NCI-H510A treated with DMSO at 0.1 percent for 48 hours (cell line): ENCODE results near the gene TMEM165.
"Not testable (repeated sequence)": the region's sequence is repeated elsewhere in the genome, so short reads cannot be mapped to it uniquely, and the experiment has no call there.

Experiments
- DNase-seq: peaks from one replicate; lab custom pipeline; 2025; lab: John Stamatoyannopoulos, UW

TMEM165 gene

DNA sequence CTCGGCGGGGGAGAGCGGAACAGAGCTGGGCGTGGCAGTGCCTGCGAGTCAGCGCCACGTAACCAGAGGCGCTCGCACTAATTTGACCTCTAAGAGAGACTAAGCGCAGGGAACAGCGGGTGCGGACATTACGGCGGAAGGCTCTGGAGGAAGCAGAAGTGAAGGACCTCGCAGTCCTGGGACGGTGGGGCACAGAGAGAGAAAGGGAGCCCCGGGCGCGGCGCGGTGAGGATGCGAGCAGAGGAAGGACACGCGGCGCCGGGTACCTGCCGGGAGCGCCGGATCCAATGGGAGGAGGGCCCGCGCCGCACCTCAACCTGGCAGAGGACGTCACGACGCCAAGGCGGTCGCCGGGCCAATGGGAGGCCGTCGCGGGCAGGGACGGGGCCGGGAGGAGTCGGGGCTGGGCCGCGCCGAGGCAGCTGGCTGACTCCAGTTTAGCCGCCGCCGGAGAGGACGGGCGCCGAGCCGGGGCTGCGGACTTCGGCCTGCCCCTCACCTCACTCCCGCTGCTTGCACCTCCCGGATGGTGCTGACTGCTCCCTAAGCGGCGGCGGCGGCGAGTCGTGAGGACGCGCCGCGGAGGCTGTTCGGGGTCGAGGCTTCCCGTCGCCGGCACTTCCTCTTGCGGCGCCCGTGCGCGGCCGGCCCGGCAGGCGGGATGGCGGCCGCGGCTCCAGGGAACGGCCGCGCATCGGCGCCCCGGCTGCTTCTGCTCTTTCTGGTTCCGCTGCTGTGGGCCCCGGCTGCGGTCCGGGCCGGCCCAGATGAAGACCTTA, at the start of gene TMEM165:
TSS of gene TMEM165 (plus strand) at position 429 of the 779 bp plus-strand sequence. CDS start at position 662, 233 bp downstream.
- peak; percentile 94 for DNase-seq

GRCh38 chr4:55345980-55346850, 49.5 kb upstream of the TMEM165 start, which contains the start of gene SRD5A3:
Gene SRD5A3 (plus strand): TSS chr4:55346242. CDS start chr4:55346337, 95 bp downstream.
- peak; percentile 94 for DNase-seq

DNA sequence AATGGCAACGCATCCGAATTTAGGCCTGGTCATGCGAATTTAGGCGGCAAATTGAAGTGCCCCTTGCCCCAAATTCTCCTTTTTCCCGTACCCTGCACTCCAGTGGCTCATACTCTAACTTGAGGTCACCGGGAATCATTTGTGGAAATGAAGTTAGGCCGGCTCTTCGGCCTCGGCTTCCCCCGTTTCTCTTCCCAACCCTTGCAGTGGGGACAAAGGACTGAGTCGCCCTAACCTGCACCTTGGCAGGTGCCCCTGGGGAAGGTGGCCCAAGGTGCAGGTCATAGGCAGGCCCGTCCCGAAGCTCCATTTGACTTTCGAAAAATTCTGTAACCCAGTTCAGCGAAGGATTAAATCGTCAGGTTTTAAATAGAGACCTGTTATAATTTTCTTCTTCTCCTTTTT, 48.9 kb upstream of the TMEM165 start:
- DNase-seq: no peak

GRCh38 chr4:55347610-55348228, 48.0 kb upstream of the TMEM165 start:
- no peak for DNase-seq

- DNase-seq: no peak
Observed at GRCh38 chr4:55348466-55348865, 47.3 kb upstream of the TMEM165 start.

- DNase-seq: not testable (repeated sequence)
Observed at GRCh38 chr4:55350870-55351269, 44.9 kb upstream of the TMEM165 start.

DNA sequence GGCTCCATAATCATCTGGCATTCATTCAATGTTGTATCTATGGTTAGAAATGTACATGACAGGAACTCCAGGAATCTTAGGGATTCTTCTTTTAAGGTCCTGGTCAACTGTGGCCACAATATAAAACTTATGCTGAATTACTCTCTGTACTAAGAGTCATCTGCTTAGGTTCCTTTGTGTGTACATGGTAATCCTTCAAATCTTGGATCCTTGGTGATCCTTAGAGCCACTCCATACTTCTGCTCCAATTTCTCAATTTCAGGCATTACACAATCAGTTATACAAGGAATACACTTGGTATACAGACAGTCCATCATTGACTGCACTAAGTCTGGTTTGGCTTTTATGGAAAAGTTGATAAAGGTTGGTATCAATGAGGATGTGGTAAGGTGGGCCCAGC, 43.9 kb upstream of the TMEM165 start:
- DNase-seq: no peak

GRCh38 chr4:55352726-55353125, 43.0 kb upstream of the TMEM165 start:
- no peak for DNase-seq

DNA sequence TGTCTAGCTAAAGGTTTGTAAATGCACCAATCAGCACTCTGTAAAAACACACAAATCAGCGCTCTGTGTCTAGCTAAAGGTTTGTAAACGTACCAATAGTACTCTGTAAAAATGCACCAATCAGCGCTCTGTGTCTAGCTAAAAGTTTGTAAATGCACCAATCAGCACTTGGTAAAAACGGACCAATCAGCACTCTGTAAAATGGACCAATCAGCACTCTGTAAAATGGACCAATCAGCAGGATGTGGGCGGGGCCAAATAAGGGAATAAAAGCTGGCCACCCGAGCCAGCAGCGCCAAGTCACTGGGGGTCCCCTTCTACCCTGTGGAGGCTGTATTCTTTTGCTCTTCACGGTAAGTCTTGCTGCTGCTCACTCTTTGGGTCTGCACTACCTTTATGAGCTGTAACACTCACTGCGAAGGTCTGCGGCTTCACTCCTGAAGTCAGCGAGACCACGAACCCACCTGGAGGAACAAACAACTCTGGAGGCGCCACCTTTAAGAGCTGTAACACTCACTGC, 42.5 kb upstream of the TMEM165 start:
- not testable (repeated sequence) for DNase-seq

DNA sequence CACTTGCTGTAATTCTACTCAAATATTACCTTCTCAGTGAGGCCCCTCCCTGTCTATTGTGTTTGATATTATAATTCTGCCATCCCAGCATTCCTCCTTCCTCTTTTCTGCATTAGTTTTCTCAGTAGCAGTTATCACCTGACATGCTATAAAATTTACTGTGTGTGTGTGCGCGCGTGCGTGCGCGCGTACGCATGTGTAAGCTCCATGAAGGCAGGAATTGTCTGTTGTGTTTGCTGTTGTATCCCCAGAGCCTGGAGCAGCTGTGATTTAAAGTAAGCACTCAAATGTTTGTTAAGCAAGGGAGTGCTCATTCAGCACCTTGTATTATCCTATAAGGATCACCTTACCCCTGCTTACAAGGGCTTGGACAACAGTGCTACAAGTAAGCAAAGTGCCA, 41.1 kb upstream of the TMEM165 start:
- DNase-seq: no peak

DNA sequence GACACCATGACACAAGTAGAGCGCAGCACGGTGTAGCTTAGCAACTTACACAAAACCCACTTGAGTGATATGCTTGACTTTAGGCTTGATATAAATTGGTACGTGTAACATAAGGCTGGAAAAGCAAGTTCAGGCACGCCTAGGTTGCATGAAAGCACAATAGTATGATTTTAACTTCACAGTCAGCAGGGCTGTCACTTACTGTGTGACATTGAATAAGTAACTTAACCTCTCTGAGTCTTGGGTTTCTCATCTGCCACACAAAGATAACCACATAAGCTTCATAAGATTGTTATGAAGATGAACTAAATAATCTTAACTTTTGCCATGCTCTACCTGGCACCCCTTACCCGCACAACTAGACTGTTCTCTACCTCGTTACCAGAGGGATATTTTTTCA, 40.2 kb upstream of the TMEM165 start:
- peak; percentile 75 for DNase-seq

- peak; percentile 84 for DNase-seq
Observed at GRCh38 chr4:55356991-55357461, 38.7 kb upstream of the TMEM165 start.

GRCh38 chr4:55358246-55358645, 37.5 kb upstream of the TMEM165 start:
- DNase-seq: no peak

DNA sequence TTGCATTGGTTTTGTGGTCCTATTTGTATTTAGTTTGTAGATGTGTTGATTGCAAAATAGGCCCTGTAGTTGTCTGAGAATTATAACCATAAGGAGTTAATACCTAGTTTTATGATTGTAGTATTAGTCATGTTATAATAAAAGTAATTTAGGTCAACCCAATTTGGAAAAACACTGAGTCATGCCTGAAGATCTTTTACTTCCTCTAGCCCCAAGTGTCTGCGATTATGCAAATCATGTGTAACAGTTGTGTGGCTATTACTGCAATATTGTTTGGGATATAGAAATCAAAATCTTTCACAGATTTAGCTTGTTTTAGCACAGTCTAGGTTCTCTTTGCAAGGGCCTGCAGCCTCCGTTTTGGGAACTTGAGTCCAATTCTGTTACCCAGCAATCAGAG, 37.1 kb upstream of the TMEM165 start:
- DNase-seq: no peak

GRCh38 chr4:55359397-55359916, 36.3 kb upstream of the TMEM165 start:
- no peak for DNase-seq

- not testable (repeated sequence) for DNase-seq
Observed at GRCh38 chr4:55362938-55363337, 32.8 kb upstream of the TMEM165 start.

- no peak for DNase-seq
Observed at GRCh38 chr4:55363691-55364351, 31.9 kb upstream of the TMEM165 start.

- DNase-seq: no peak
Observed at GRCh38 chr4:55364691-55365344, 30.9 kb upstream of the TMEM165 start.

- DNase-seq: no peak
Observed at GRCh38 chr4:55365345-55365728, 30.4 kb upstream of the TMEM165 start.

DNA sequence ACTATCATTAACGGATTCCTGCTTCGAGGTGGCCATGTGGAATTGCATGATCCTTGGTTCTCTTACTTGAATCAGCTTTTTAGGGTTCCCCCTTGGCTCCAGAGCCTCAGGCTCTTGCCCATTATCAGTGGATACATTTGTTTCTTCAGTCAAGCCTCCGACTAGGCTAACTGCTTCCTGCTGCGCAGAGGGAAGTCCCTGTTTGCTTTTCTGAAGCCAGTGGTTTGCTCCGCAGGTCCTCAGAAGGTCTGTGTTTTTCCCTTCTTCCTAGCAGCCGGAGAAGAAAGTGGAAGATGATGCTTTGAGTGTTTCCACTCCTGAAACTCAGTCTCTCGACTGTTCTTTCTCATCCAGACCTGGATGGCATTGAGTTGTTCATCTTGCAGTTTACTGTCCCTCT, 29.1 kb upstream of the TMEM165 start:
- no peak for DNase-seq
